ENCODE measurements around the gene RAB20. TPM values are rescaled to one million over a fixed set of nuclear protein-coding genes. Genes with fewer than 3 reads are reported as not detected.
A peak's percentile ranks its signal among the peaks of the same experiment; 100 is the strongest.

Gene RAB20
- total RNA-seq, 1 donor from 2014 or later: 8.2 TPM

DNA sequence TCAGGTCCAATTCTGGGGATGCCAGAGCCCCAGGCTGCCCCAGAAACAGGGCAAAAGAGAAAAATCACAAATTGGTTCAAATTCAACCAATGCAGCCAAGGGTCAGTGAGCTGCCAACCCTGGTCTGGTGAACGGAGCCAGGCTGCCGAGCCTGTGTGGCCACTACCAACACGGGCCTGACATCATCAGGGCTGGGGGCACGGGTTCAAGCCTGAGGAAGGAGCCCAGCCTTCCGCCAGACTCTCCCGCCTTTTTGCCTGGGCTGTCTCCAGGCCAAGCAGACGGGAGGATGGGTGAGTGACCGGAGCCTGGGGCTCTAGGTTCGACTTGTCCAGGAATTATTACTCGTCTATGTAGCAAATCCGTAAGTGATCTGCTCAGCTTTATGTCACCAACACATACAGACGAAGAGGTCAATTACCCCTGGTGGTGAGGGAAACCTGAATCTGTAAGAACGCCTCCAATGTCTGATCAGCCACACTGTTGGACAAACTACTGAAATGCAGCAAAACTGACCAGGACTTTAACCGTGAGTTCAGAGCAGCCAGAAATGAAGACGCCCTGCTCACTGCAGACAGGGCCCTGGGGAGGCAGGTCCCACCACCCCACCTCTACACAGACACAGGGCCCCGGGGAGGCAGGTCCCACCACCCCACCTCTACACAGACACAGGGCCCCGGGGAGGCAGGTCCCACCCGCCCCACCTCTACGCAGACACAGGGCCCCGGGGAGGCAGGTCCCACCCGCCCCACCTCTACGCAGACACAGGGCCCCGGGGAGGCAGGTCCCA is 31.8 kb downstream of the RAB20 start:
- FAIRE-seq (peak; percentile 43), DNase-seq (ENCODE audit: low read depth) (no peak)
- Histone ChIP-seq H3K27me3 (ENCODE audit: control insufficient read depth, insufficient read depth, low read length) (no peaks in the 10 kb centered on the region), H3K36me3 (ENCODE audit: control insufficient read depth, insufficient read depth, low read length) (no peaks in the 10 kb centered on the region), H3K4me3 (ENCODE audit: low read depth, low read length) (no peak overlapping the region)
- TF ChIP-seq, protein P1, sequence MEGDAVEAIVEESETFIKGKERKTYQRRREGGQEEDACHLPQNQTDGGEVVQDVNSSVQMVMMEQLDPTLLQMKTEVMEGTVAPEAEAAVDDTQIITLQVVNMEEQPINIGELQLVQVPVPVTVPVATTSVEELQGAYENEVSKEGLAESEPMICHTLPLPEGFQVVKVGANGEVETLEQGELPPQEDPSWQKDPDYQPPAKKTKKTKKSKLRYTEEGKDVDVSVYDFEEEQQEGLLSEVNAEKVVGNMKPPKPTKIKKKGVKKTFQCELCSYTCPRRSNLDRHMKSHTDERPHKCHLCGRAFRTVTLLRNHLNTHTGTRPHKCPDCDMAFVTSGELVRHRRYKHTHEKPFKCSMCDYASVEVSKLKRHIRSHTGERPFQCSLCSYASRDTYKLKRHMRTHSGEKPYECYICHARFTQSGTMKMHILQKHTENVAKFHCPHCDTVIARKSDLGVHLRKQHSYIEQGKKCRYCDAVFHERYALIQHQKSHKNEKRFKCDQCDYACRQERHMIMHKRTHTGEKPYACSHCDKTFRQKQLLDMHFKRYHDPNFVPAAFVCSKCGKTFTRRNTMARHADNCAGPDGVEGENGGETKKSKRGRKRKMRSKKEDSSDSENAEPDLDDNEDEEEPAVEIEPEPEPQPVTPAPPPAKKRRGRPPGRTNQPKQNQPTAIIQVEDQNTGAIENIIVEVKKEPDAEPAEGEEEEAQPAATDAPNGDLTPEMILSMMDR (IDR thresholded peaks at IDR 0.05; ENCODE audit: insufficient read depth, low read length, severe bottlenecking): no peak

DNA sequence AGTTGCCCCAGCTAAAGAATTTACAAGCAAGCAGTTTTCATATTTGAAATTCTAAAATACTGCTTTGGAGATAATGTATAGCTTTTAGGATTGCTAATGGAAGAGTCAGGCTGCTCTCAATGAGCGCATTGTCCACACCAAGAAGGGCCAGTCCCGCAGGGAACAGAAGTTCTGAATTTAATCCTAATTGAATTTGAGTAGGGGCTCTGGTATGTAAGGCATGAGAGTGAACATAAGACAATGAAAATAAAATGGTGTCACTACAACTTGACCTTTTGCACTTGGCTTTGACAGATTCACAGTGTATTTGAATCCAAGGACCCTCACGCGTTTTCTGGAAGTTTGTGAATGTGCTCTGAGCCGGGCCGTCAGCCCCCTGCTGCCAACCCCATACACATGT is 32.6 kb downstream of the RAB20 start:
- DNase-seq (ENCODE audit: low read depth) (no peak), FAIRE-seq (no peak)
- no peak overlapping the region for H3K4me3 ChIP-seq (ENCODE audit: low read depth, low read length)
- no peaks in the 10 kb centered on the region for H3K36me3 ChIP-seq (ENCODE audit: control insufficient read depth, insufficient read depth, low read length)
- TF ChIP-seq, protein P1 (IDR thresholded peaks at IDR 0.05; ENCODE audit: insufficient read depth, low read length, severe bottlenecking): no peak
- no peaks in the 10 kb centered on the region for H3K27me3 ChIP-seq (ENCODE audit: control insufficient read depth, insufficient read depth, low read length)

DNA sequence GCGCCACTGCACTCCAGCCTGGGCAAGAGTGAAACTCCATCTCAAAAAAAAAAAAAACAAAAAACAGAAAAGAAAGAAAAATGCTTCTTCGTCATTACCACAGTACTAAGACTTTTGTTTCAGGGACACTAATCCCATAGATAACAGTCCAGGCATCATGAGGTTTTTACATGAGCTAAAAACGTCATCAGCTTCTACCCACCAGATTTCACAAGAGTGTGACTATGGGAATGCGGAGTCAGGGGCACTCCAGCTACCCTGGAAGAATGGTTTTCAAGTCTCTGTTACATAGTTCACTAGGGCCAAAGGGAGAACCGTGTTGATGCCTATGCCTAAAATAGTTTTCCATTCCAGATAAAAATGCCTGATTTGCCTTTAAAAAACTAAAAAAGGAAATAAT is 33.2 kb downstream of the RAB20 start:
- TF ChIP-seq, protein P1 (IDR thresholded peaks at IDR 0.05; ENCODE audit: insufficient read depth, low read length, severe bottlenecking): no peak
- DNase-seq (ENCODE audit: low read depth): no peak
- Histone ChIP-seq H3K36me3 (ENCODE audit: control insufficient read depth, insufficient read depth, low read length) (peaks cover 1% of the 10 kb centered on the region), H3K27me3 (ENCODE audit: control insufficient read depth, insufficient read depth, low read length) (no peaks in the 10 kb centered on the region), H3K4me3 (ENCODE audit: low read depth, low read length) (no peak overlapping the region)
- FAIRE-seq: no peak

DNA sequence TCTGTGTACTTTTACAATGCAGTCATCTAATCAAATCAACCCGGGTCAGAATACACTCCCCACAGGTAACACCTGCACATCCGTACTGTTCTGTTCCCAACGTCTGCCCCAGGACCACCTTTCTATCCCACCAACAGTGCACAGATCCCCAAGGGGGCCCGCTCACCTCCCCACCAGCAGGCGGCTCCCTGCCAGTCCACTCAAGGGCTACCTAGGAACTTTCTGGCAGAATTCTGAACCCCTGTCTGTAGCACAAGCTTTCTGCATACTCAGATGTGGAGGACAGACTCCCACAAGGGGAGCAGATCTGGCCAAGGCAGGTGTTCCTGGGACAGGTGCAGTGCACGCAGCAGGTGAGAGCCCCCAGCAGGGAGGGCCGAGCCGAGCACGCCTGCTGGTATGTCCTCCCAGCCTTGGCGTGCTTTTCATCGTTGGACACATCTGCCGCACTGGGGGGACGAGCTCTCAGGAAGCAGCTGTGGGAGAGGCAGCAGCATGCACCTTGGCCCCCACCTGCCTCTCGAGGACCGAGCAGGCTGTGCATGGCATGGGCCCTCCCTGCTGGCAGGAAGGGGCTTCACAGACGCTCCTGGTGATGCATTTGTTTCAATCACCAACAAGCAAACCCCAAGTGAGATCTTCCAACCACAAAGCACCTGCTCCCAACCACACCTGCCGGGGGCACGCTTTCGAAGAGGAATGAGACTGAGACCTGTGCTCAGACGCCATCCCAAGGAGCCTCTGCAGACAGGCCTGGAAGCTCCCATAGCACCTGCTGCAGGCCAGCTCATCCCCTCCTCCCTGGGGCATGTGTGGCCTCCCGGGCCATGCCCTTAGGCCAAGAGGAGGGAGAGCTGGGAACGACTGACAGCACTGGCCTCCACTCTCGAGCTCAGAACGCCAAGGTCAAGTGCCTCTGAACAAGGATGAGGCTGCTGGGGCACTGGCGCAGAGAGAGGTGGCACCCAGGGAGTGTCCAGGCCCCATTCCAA is 35.9 kb downstream of the RAB20 start:
- DNase-seq (ENCODE audit: low read depth) (no peak), FAIRE-seq (no peak)
- TF ChIP-seq, protein P1 (IDR thresholded peaks at IDR 0.05; ENCODE audit: insufficient read depth, low read length, severe bottlenecking): no peak
- Histone ChIP-seq H3K36me3 (ENCODE audit: control insufficient read depth, insufficient read depth, low read length) (peaks cover 1% of the 10 kb centered on the region), H3K4me3 (ENCODE audit: low read depth, low read length) (no peak overlapping the region), H3K27me3 (ENCODE audit: control insufficient read depth, insufficient read depth, low read length) (no peaks in the 10 kb centered on the region)

DNA sequence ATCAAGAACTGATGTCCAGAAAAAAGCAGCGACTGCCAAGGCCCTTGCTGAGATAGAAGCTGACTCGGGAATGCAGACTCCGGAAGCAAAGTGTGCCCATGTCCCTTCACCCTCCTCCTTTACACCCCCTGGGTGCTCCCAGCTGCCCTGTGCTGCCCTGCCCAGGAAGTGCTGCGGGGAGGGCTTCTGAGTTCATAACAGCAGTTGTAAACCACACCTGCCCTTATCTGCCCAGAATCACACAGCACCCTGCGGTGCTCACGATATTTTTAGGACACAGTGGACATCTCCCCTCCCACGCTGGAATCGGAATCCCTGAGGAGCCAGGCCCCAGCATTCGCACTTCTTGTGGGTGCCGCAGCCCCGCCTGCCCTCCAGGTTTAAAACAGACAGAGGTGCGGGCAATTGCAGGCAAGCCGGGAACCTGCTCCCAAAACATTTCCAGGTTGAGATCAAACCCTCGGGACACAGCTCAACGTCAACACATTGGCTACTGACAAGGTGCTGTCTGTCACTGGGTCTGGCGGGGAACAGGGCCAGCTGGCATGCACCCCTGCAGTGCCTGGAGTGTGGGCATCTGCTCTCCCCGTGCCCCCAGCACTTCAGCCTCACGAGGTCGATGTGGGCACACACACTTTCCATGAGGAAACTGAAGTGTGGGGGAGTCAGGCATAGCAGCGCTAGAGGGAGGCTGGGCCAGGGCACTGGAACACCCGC is 36.8 kb downstream of the RAB20 start:
- DNase-seq (ENCODE audit: low read depth) (no peak), FAIRE-seq (peak; percentile 77)
- H3K27me3 ChIP-seq (ENCODE audit: control insufficient read depth, insufficient read depth, low read length): no peaks in the 10 kb centered on the region
- TF ChIP-seq, protein P1 (IDR thresholded peaks at IDR 0.05; ENCODE audit: insufficient read depth, low read length, severe bottlenecking): no peak
- H3K4me3 ChIP-seq (ENCODE audit: low read depth, low read length): no peak overlapping the region
- H3K36me3 ChIP-seq (ENCODE audit: control insufficient read depth, insufficient read depth, low read length): peaks cover 1% of the 10 kb centered on the region
